ENCODE results near the gene DUSP18. TPM values are rescaled to one million over a fixed set of nuclear protein-coding genes. Genes with fewer than 3 reads are reported as not detected.

DUSP18 gene
- polyA plus RNA-seq, 2 of the 4 experiments (the other 2 are of a cell fraction): 3.4 to 7.2 TPM

GRCh38 chr22:30637701-30638114 lies 30.0 kb downstream of the DUSP18 start:
- 63% methylated on average over 1 of the region's 1 CpG for WGBS (ENCODE audit: missing lambda C conversion rate)
- POLR2A ChIA-PET: no interaction called here
- Histone ChIP-seq H3K9me3 (no peaks in the 10 kb centered on the region), H3K27ac (no peak overlapping the region), H3K4me3 (no peak overlapping the region), H3K4me1 (peaks cover 21% of the 10 kb centered on the region), H3K4me2 (peak overlapping the region; percentile 99; the same call in 2 of the 3 replicates)
- DNase-seq (ENCODE audit: low read depth in 1 of 2, low spot score in 1 of 2) (no peak), FAIRE-seq (no peak), ATAC-seq (no peak)
- CTCF ChIA-PET: interaction anchor here (0.6 to 6.0 kb wide), 3 partner anchors 34 to 283 kb away, joined by 3 to 129 read pairs (median 6); no protein-coding TSS in a partner anchor
- TF ChIP-seq MAX (IDR thresholded peaks at IDR 0.05) (no peak), CBX8 (IDR thresholded peaks at IDR 0.05) (no peak), NPAS2 (CRISPR knock-in tag; IDR thresholded peaks at IDR 0.05; ENCODE audit: borderline replicate concordance) (no peak), JUNB (IDR thresholded peaks at IDR 0.05) (no peak), ATOH8 (CRISPR knock-in tag; IDR thresholded peaks at IDR 0.05; ENCODE audit: low read depth) (no peak), RNF2 (IDR thresholded peaks at IDR 0.05; ENCODE audit: borderline replicate concordance, low read depth) (no peak), FOSL2 (IDR thresholded peaks at IDR 0.05) (no peak), FOSL2 (CRISPR knock-in tag; IDR thresholded peaks at IDR 0.05) (no peak), TFCP2L1 (CRISPR knock-in tag; IDR thresholded peaks at IDR 0.05) (no peak), HOXA7 (CRISPR knock-in tag; IDR thresholded peaks at IDR 0.05) (no peak), RFX5 (IDR thresholded peaks at IDR 0.05) (no peak), FOXS1 (CRISPR knock-in tag; IDR thresholded peaks at IDR 0.05) (no peak)
- TF ChIP-seq, protein P1, sequence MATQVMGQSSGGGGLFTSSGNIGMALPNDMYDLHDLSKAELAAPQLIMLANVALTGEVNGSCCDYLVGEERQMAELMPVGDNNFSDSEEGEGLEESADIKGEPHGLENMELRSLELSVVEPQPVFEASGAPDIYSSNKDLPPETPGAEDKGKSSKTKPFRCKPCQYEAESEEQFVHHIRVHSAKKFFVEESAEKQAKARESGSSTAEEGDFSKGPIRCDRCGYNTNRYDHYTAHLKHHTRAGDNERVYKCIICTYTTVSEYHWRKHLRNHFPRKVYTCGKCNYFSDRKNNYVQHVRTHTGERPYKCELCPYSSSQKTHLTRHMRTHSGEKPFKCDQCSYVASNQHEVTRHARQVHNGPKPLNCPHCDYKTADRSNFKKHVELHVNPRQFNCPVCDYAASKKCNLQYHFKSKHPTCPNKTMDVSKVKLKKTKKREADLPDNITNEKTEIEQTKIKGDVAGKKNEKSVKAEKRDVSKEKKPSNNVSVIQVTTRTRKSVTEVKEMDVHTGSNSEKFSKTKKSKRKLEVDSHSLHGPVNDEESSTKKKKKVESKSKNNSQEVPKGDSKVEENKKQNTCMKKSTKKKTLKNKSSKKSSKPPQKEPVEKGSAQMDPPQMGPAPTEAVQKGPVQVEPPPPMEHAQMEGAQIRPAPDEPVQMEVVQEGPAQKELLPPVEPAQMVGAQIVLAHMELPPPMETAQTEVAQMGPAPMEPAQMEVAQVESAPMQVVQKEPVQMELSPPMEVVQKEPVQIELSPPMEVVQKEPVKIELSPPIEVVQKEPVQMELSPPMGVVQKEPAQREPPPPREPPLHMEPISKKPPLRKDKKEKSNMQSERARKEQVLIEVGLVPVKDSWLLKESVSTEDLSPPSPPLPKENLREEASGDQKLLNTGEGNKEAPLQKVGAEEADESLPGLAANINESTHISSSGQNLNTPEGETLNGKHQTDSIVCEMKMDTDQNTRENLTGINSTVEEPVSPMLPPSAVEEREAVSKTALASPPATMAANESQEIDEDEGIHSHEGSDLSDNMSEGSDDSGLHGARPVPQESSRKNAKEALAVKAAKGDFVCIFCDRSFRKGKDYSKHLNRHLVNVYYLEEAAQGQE (IDR thresholded peaks at IDR 0.05): no peak

DNA sequence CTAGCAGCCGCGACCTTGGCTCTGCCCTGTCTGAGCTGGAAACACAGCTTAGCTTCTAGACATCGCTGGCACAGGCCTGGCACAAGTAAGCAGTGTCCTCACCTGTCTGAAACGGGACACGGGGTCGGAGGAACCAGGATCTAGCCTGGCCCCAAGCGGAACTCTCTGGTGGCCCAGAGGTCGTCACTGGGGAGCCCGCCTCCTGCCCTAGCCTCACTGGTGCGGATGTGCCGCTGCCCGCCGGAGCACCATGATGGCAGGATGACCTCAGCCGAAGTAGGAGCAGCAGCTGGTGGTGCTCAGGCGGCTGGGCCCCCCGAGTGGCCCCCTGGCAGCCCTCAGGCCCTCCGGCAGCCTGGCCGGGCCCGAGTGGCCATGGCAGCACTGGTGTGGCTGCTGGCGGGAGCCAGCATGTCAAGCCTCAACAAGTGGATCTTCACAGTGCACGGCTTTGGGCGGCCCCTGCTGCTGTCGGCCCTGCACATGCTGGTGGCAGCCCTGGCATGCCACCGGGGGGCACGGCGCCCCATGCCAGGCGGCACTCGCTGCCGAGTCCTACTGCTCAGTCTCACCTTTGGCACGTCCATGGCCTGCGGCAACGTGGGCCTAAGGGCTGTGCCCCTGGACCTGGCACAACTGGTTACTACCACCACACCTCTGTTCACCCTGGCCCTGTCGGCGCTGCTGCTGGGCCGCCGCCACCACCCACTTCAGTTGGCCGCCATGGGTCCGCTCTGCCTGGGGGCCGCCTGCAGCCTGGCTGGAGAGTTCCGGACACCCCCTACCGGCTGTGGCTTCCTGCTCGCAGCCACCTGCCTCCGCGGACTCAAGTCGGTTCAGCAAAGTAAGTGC lies 31.2 kb downstream of the DUSP18 start:
- Histone ChIP-seq H3K27ac (peak overlapping the region; percentile 88 to 97), H3K4me1 (peaks cover 21% of the 10 kb centered on the region), H3K4me3 (peak overlapping the region; percentile 80), H3K9me3 (no peaks in the 10 kb centered on the region), H3K4me2 (peak overlapping the region; percentile 99)
- DNase-seq (ENCODE audit: low read depth in 1 of 2, low spot score in 1 of 2): peak in 1 of 2 experiments; percentile 15
- ChIA-PET CTCF (interaction anchor here (0.8 to 6.0 kb wide), 4 partner anchors 107 to 284 kb away, joined by 3 to 129 read pairs (median 9); no protein-coding TSS in a partner anchor), POLR2A (interaction anchor here (0.9 kb wide), 1 partner anchor 31 kb away, joined by 3 read pairs; the partner anchor contains the start of gene DUSP18)
- no peak for ATAC-seq
- WGBS (ENCODE audit: missing lambda C conversion rate): 73% methylated on average over 12 of the region's 45 CpGs
- FAIRE-seq: no peak
- TF ChIP-seq FOSL2 (IDR thresholded peaks at IDR 0.05) (no peak), FOSL2 (CRISPR knock-in tag; IDR thresholded peaks at IDR 0.05) (no peak), HES2 (IDR thresholded peaks at IDR 0.05) (no peak), ZFP36 (IDR thresholded peaks at IDR 0.05; ENCODE audit: borderline replicate concordance, partially characterized antibody) (no peak), RNF2 (IDR thresholded peaks at IDR 0.05; ENCODE audit: borderline replicate concordance, low read depth) (no peak), CHD4 (IDR thresholded peaks at IDR 0.05; ENCODE audit: borderline replicate concordance) (no peak), HOXA7 (CRISPR knock-in tag; IDR thresholded peaks at IDR 0.05) (no peak), EHMT2 (IDR thresholded peaks at IDR 0.05; ENCODE audit: low read depth) (no peak), NR3C1 (IDR thresholded peaks at IDR 0.05) (no peak), CBX8 (IDR thresholded peaks at IDR 0.05) (no peak), PHF8 (IDR thresholded peaks at IDR 0.05; ENCODE audit: borderline replicate concordance, low read depth) (no peak), SMC3 (IDR thresholded peaks at IDR 0.05) (no peak), RAD21 (conservative IDR thresholded peaks at IDR 0.05 in 1 of 2, IDR thresholded peaks at IDR 0.05 in 1 of 2) (no peak), EP300 (IDR thresholded peaks at IDR 0.05) (no peak)
- TF ChIP-seq, protein P1 (IDR thresholded peaks at IDR 0.05): no peak
- TF ChIP-seq, protein P2, sequence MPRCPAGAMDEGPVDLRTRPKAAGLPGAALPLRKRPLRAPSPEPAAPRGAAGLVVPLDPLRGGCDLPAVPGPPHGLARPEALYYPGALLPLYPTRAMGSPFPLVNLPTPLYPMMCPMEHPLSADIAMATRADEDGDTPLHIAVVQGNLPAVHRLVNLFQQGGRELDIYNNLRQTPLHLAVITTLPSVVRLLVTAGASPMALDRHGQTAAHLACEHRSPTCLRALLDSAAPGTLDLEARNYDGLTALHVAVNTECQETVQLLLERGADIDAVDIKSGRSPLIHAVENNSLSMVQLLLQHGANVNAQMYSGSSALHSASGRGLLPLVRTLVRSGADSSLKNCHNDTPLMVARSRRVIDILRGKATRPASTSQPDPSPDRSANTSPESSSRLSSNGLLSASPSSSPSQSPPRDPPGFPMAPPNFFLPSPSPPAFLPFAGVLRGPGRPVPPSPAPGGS (IDR thresholded peaks at IDR 0.05): no peak

Measured in A549 (cell line).